Measurements from ENCODE around the gene PITPNB.

Gene PITPNB

DNA sequence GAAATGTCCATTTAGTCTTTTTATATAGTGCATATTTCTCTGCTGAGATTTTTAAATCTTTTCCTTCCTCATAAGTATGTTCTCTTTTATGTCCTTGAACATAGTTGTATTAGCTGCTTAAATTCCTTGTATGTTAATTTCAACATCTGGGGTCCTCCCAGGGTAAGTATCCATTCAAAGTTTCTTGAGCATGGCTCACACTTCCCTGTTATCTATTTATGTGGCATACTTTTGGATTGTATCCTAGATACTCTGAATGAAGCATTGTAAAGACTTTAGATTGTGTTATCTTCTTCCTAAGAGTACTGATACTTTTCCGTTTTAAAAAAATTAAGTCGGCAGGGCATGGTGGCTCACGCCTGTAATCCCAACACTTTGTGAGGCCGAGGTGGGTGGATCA, 28.4 kb upstream of the PITPNB start:
- FAIRE-seq (no peak), DNase-seq (ENCODE audit: insufficient read length) (no peak)
- no peak for TF ChIP-seq POLR2A (IDR thresholded peaks at IDR 0.05; ENCODE audit: low read depth, low read length)
- TF ChIP-seq TAF1 (IDR thresholded peaks at IDR 0.05; ENCODE audit: borderline replicate concordance, low read depth, low read length), result no peak
- no peak for TF ChIP-seq POLR2AphosphoS5 (IDR thresholded peaks at IDR 0.05; ENCODE audit: low read depth, low read length)

- TF ChIP-seq POLR2A (IDR thresholded peaks at IDR 0.05; ENCODE audit: low read depth, low read length) (no peak), POLR2AphosphoS5 (IDR thresholded peaks at IDR 0.05; ENCODE audit: low read depth, low read length) (no peak), TAF1 (IDR thresholded peaks at IDR 0.05; ENCODE audit: borderline replicate concordance, low read depth, low read length) (no peak)
- FAIRE-seq (no peak), DNase-seq (ENCODE audit: insufficient read length) (no peak)
Observed at GRCh38 chr22:27941143-27941542, 22.1 kb upstream of the PITPNB start.

GRCh38 chr22:27937453-27937852, 18.4 kb upstream of the PITPNB start:
- FAIRE-seq (no peak), DNase-seq (ENCODE audit: insufficient read length) (no peak)
- TF ChIP-seq TAF1 (IDR thresholded peaks at IDR 0.05; ENCODE audit: borderline replicate concordance, low read depth, low read length), result no peak
- TF ChIP-seq POLR2AphosphoS5 (IDR thresholded peaks at IDR 0.05; ENCODE audit: low read depth, low read length), result no peak
- TF ChIP-seq POLR2A (IDR thresholded peaks at IDR 0.05; ENCODE audit: low read depth, low read length), result no peak

- TF ChIP-seq POLR2AphosphoS5 (IDR thresholded peaks at IDR 0.05; ENCODE audit: low read depth, low read length) (no peak), POLR2A (IDR thresholded peaks at IDR 0.05; ENCODE audit: low read depth, low read length) (no peak), TAF1 (IDR thresholded peaks at IDR 0.05; ENCODE audit: borderline replicate concordance, low read depth, low read length) (no peak)
- DNase-seq (ENCODE audit: insufficient read length) (no peak), FAIRE-seq (no peak)
Observed at GRCh38 chr22:27935897-27936296, 16.8 kb upstream of the PITPNB start.

DNA sequence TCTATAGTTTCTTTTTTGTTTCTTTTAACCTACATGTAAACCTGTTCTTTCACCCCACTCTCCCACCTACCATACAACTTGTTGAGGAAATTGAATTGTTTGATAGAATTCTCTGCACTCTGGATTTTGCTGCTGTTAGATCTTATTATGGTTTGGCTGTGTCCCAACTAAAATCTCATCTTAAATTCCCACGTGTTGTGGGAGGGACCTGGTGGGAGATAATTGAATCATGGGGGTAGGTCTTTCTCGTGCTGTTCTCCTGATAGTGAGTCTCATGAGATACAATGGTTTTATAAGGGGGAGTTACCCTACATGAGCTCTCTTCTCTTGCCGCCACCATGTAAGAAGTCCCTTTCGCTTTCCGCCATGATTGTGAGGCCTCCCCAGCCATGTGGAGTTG, 15.0 kb upstream of the PITPNB start:
- no peak for FAIRE-seq

GRCh38 chr22:27933186-27933983, 14.3 kb upstream of the PITPNB start:
- TF ChIP-seq POLR2AphosphoS5 (IDR thresholded peaks at IDR 0.05; ENCODE audit: low read depth, low read length) (no peak), TAF1 (IDR thresholded peaks at IDR 0.05; ENCODE audit: borderline replicate concordance, low read depth, low read length) (no peak), POLR2A (IDR thresholded peaks at IDR 0.05; ENCODE audit: low read depth, low read length) (no peak)
- DNase-seq (ENCODE audit: insufficient read length), result no peak
- no peak for FAIRE-seq

More for the DNA sequence above, 15.0 kb upstream of the PITPNB start:
- TF ChIP-seq TAF1 (IDR thresholded peaks at IDR 0.05; ENCODE audit: borderline replicate concordance, low read depth, low read length) (no peak), POLR2AphosphoS5 (IDR thresholded peaks at IDR 0.05; ENCODE audit: low read depth, low read length) (no peak), POLR2A (IDR thresholded peaks at IDR 0.05; ENCODE audit: low read depth, low read length) (no peak)
- no peak for DNase-seq (ENCODE audit: insufficient read length)

- FAIRE-seq, result no peak
- no peak for DNase-seq (ENCODE audit: insufficient read length)
- no peak for TF ChIP-seq POLR2AphosphoS5 (IDR thresholded peaks at IDR 0.05; ENCODE audit: low read depth, low read length)
- no peak for TF ChIP-seq TAF1 (IDR thresholded peaks at IDR 0.05; ENCODE audit: borderline replicate concordance, low read depth, low read length)
- no peak for TF ChIP-seq POLR2A (IDR thresholded peaks at IDR 0.05; ENCODE audit: low read depth, low read length)
Observed at GRCh38 chr22:27930331-27931060, 11.4 kb upstream of the PITPNB start.

DNA sequence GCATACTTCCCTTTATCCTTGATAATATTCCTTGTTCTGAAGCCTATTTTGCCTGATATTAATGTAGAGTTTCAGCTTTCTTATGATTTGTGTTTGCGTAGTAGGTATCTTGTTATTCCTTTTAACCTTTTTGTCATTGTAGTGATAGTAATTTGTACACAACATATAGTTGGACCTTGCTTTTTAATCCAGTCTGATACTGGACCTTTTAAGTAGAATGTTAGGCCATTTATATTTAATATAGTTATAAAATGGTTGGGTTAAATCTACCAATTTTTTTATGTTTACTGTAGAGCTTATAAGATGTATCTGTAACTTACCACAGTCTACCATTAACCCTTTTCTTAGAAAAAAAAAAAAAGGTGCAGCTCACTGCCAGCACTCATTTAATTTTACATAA, 8.6 kb upstream of the PITPNB start:
- FAIRE-seq (no peak), DNase-seq (ENCODE audit: insufficient read length) (no peak)
- TF ChIP-seq TAF1 (IDR thresholded peaks at IDR 0.05; ENCODE audit: borderline replicate concordance, low read depth, low read length) (no peak), POLR2AphosphoS5 (IDR thresholded peaks at IDR 0.05; ENCODE audit: low read depth, low read length) (no peak), POLR2A (IDR thresholded peaks at IDR 0.05; ENCODE audit: low read depth, low read length) (no peak)

DNA sequence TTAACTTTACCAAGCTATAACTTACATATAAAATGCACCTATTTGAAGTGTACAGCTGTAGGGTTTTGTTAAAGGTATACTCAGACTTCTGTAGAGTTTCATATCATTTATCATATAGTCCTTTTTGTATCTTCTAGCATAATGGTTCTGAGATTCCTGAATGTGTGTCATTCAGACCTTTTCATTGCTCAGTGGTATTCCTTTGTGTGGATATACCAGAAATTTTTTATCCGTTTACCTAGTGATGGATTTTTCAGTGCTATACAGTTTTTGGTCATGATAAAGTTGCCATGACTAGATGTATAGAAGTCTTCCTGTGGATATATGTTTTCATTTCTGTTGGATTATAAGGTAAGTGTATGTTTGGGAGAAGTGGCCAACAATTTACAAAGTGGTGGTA, 6.3 kb upstream of the PITPNB start:
- DNase-seq (ENCODE audit: insufficient read length) (no peak), FAIRE-seq (no peak)
- no peak for TF ChIP-seq TAF1 (IDR thresholded peaks at IDR 0.05; ENCODE audit: borderline replicate concordance, low read depth, low read length)
- no peak for TF ChIP-seq POLR2A (IDR thresholded peaks at IDR 0.05; ENCODE audit: low read depth, low read length)
- no peak for TF ChIP-seq POLR2AphosphoS5 (IDR thresholded peaks at IDR 0.05; ENCODE audit: low read depth, low read length)

- no peak for TF ChIP-seq POLR2AphosphoS5 (IDR thresholded peaks at IDR 0.05; ENCODE audit: low read depth, low read length)
- no peak for TF ChIP-seq TAF1 (IDR thresholded peaks at IDR 0.05; ENCODE audit: borderline replicate concordance, low read depth, low read length)
- no peak for TF ChIP-seq POLR2A (IDR thresholded peaks at IDR 0.05; ENCODE audit: low read depth, low read length)
- DNase-seq (ENCODE audit: insufficient read length) (no peak), FAIRE-seq (no peak)
Observed at GRCh38 chr22:27919942-27920755, 1.1 kb upstream of the PITPNB start.
